Activated naive CD4-positive, alpha-beta T cell (primary cell): ENCODE results near the gene WDR17.

Experiments
- DNase-seq, 4 experiments: peaks; one replicate each; lab custom pipeline; 2025; lab: John Stamatoyannopoulos, UW

WDR17 gene

GRCh38 chr4:176099314-176099713 is 33.7 kb downstream of the WDR17 start:
- no peak for DNase-seq

GRCh38 chr4:176102414-176103063 is 36.9 kb downstream of the WDR17 start:
- DNase-seq, result no peak

DNA sequence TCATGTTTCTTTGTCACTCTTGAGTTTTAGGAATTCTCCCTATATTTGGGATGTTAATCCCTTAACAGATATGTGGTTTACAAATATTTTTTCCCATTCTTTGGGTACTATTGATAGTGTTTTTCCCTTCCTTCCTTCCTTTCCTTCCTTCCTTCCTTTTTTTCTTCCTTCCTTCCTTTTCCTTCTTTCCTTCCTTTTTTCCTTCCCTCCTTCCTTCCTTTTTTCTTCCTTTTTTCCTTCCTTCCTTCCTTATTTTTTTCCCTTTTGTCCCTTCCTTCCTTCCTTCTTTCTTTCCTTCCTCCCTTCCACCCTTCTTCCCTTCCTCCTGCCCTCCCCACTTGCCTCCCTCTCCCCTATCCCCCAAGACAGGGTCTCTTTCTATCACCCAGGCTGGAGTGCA is 42.1 kb downstream of the WDR17 start:
- no peak for DNase-seq

DNA sequence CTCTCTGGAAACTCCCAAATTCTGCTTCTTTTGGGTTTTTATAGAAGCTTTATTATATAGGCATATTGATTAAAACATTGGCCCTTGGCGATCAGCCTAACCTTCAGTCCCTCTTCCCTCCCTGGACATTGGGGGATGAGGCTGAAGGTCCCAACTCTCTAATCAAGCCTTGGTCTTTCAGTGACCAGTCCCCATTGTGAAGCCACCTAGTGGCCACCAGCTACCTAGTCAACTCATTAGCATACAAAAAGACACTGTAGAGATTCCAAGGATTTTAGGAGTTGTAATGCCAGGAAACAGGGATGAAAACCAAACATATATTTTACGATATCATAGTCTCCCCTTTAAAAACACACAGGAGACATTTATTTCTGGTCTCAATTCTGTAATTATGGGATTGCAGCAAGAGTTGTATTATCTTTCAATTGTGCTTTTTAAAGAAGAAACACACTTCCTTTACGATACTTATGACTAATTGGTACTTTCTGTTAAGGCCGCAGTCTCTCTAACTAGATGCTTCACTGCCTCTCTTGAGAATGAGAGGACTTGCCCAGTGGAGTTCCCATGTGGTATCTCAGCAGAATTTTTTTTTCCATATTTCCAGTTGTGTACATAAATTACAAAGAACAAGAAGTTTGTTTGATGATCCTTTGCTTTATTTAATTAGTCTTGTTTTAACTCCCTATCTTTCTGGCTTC is 58.2 kb downstream of the WDR17 start:
- no peak for DNase-seq

DNA sequence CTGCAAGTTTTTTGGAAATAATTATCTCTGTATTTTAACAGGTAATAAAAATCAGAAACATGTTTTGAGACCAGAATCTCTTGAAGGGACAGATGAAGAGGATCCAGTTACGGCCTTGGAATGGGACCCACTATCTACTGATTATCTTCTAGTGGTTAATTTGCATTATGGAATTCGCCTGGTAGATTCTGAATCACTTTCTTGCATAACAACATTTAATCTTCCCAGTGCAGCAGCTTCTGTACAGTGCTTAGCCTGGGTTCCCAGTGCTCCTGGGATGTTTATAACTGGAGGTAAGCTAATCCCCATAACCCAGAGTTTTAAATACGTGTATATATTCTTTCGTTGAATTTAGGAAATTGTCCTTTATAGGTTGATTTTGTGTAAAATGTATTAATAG is 59.4 kb downstream of the WDR17 start:
- DNase-seq, result no peak

DNA sequence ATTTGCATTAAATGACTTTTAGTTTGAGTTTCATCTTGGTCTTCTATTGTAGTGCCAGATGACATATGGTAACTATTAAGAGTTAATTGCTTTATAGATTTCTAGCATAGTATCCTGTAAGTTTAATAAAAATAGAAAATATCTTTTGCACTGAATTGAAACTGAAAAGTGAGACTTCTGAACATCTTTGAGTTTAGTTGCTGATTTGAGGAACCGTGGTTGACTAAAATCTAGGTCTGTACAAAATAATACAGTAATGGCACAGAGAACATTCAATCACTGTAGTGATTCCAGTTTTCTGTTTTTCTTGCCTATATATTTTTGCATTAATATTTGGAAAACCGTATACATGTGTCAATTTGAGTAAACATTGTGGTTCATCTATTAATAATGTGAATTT is 69.0 kb downstream of the WDR17 start:
- DNase-seq, result no peak

DNA sequence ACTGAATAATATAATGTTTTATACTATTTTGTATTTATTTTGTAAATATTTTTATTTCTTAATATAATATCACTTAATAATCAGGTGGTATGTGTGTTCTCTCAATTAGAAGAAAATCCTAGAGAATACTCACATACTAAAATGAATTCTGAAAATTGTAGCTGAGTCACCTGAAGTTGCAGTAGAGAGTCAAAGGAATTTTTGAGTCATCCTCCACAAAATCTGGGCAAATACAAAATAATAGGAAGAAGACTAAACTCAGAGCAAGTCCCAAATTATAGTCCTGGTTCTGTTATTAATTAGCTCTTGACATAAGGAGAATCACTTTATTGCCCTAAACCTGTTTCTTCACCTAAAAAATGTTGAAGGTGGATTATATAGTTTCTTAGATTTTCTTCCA is 72.0 kb downstream of the WDR17 start:
- DNase-seq, result no peak

GRCh38 chr4:176139518-176139917 is 73.9 kb downstream of the WDR17 start:
- no peak for DNase-seq

GRCh38 chr4:176142253-176142652 is 76.6 kb downstream of the WDR17 start:
- no peak for DNase-seq

GRCh38 chr4:176149680-176150355 is 84.2 kb downstream of the WDR17 start:
- no peak for DNase-seq

- DNase-seq, result no peak
Observed at GRCh38 chr4:176150356-176150682, 84.7 kb downstream of the WDR17 start.

DNA sequence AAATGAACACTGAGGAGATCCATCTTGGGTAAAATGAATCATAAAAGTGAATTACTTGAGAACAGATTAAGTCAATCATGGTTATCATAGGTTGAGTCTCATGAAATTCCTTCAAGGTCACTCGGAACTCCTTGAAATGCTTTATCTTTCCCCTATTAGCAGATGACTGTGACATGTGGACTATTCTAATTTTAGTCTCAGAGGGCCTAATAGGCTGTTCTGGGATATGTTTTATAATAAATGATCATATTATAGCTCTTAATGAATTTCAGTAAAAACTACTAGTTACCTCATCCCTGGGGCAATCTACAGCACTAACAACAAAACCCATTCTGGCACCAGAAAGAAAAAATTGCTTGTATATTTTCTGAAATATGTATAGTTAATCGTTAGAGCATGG is 85.1 kb downstream of the WDR17 start:
- DNase-seq, result no peak

GRCh38 chr4:176153124-176153523 is 87.5 kb downstream of the WDR17 start:
- no peak for DNase-seq

DNA sequence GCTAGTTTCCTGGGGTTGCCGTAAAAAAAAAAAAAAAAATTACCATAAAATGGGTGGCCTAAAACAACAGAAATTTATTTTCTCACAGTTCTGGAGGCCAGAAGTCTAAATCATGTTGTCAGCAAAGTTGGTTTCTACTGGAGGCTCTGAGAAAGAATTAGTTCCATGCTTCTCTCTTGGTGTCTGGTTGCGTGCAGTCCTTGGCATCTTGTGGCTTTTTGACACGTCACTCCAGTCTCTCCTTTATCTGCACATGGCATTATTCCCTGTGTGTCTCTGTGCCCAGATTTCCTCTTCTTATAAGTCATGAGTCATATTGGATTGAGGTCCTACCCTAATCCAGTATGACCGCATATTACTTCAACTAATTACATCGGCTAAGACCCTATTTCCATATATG is 91.0 kb downstream of the WDR17 start:
- DNase-seq, result no peak

- no peak for DNase-seq
Observed at GRCh38 chr4:176163041-176163440, 97.4 kb downstream of the WDR17 start.

DNA sequence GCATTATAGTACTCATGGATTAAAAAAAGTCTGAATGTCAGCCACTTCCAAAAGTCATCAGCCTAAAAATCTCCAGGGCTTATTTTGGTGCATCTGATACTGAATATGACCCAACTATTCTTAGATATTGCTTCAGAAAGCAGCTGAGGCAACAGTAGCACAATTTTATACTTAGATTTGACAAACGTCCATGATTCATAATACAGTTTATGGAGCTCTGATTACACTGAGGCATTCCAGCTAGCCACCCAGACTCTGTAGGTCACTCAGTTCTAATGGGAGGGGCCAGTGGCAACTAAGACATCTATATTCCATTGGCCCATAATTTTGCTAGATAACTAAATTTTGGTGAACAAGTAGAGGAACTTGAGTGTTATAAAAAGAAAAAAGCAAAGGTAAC is 119.4 kb downstream of the WDR17 start:
- DNase-seq, result no peak

DNA sequence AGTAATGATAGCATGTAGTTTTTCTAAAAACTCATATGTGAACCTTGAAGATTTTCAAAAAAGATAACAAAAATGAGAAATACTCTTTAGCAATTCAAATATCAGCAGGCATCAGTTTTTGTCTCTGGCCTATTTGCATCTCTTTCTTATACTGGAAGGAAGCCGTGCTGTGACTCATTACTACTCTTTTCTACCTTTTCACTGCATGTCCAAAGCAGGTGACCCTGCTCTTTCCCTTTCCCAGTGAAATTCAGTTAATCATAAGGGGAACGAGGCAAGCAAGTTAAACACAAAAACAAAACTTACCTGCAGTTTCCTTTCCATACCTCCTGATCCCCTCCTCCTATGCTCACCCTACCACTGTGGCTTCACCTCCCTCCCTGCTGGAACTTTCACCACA is 120.4 kb downstream of the WDR17 start:
- DNase-seq, result no peak

DNA sequence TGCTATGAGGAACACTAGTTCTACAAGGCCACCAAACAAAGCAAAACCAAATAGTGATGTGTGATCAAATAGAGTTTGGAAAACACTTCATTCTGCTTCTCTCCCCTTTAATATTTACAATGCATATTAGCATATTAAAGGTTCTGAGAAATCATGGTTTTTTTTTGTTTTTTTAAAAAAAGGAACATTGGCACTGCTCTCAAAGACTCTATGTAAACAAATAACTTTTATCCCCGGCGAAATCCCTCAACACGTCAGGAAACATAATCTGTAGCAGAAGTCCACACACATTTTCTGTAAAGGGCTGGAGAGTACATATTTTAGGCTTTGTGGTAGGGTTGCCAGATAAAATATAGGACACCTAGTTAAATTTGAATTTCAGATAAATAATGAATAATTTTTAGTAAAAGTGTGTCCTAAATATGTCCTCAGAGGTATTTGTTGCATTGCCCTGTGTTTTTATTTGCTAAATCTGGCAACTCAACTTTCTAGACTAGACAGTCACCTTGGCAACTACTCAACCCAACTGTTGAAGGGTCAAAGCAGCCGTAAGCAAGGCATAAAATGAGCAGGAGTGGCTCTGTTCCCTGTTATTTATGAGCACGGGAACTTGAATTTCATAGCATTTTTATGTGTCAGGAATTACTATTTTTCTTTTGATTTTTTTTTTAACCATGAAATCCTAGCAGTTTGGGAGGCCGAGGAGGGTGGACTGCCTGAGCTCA is 121.2 kb downstream of the WDR17 start:
- DNase-seq, result no peak

DNA sequence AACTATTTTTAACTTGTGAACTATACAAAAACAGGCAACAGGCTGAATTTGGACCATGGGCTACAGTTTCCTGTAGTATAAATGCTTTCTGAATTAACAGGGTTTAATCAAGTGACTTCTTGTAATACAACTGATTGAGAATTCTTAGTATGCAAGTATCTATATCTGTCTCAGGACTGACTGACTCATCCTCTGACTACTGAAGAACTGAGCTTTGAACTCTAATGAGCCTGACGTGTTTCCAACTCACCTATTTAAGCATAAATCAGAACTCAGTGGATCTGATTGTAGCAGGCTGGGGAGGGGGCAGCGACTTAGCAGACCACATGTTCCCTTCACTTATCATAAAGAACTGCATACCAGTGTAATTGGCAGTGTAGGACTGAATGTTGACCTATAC is 122.0 kb downstream of the WDR17 start:
- no peak for DNase-seq

GRCh38 chr4:176188654-176189053 is 123.0 kb downstream of the WDR17 start:
- no peak for DNase-seq

DNA sequence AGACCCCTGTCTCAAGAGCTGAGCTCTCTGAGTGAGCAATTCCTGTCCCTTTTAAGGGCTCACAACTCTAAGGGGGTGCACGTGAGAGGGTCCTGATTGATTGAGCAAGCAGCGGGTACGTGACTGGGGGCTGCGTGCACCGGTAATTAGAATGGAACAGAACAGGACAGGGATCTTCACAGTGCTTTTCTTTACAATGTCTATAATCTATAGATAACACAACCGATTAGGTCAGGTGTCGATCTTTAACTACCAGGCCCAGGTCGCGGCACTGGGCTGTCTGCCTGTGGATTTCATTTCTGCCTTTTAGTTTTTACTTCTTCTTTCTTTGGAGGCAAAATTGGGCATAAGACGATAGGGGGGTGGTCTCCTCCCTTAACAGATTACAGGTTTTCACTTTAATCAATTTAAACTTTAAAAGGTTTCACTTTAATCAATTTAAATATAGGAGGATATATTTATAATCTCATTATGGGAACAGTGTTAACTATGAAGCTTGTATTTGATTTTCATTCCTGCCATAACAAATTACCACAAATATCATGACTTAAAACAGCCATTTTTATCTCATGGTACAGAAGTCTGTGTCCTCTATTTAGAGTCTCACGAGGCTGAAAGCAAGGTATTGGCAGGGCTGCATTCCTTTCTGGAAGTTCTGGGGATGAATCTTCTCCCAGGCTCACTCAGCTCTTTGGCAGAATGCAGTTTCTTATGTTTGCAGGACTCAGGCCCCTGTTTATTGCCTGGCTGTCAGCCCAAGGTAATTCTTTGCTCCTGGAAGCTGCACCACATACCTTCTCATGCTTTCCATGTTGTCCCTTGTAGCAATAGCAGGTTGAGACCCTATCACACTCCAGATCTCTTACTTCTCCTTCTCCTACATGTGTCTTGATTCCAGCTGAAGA is 124.5 kb downstream of the WDR17 start:
- no peak for DNase-seq

DNA sequence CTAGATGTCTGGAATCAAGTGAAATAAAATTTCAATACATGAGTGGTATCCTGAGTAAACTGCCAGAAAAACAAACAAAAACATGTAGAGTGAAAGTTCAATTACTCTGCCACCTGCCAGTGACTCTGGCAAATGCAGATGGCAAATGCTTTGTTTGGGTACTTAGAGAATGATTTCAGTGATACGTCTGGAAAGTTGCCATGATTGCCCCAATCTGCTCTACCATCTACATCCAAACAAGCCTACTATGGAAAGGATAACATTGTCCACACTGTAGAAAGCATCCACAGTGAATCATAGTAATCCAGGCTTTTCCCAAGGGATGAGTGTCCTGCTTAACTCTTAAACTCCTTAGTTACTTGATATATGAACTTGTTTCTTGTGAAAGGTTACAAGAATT is 126.3 kb downstream of the WDR17 start:
- DNase-seq, result no peak
